Mesendoderm (in vitro differentiated cells): ENCODE measurements around the gene MRS2.
"Not testable (repeated sequence)": the region's sequence is repeated elsewhere in the genome, so short reads cannot be mapped to it uniquely, and the experiment has no call there.

Experiments used
- DNase-seq: peaks from one replicate; pipeline ENCODE4 v3.0.0; 2013
- H2AK5ac ChIP-seq: 2 replicates; pipeline ENCODE4 v1.6.1; 2013; ENCODE audit warnings: low read length, inconsistent platforms
- H2BK120ac ChIP-seq: 2 replicates; pipeline ENCODE4 v1.6.1; 2013; ENCODE audit warnings: low read depth, mild to moderate bottlenecking, low read length, moderate library complexity, mixed read lengths
- H2BK15ac ChIP-seq: replicated peaks from 2 replicates; pipeline ENCODE4 v1.6.1; 2013; ENCODE audit warnings: low read depth, mild to moderate bottlenecking, moderate library complexity
- H2BK5ac ChIP-seq: 2 replicates; pipeline ENCODE4 v1.6.1; 2013; ENCODE audit warnings: low read length, inconsistent platforms
- H3K18ac ChIP-seq: 2 replicates; pipeline ENCODE4 v1.6.1; 2013; ENCODE audit warnings: mild to moderate bottlenecking, low read length, mixed read lengths
- H3K23ac ChIP-seq: one replicate; pipeline ENCODE4 v1.6.1; 2013; ENCODE audit warnings: low read length
- H3K27ac ChIP-seq: 2 replicates; pipeline ENCODE4 v1.5.1; 2013; ENCODE audit warnings: low read depth, mild to moderate bottlenecking, inconsistent platforms, low read length, moderate library complexity
- H3K27me3 ChIP-seq: 2 replicates; pipeline ENCODE4 v1.6.1; 2013; ENCODE audit warnings: low read length, control low read depth, mild to moderate bottlenecking, inconsistent platforms; ENCODE audit not compliant: insufficient read depth, poor library complexity
- H3K36me3 ChIP-seq: 2 replicates; pipeline ENCODE4 v1.6.1; 2013; ENCODE audit warnings: low read length, inconsistent platforms; ENCODE audit not compliant: control insufficient read depth, insufficient read depth
- H3K4ac ChIP-seq: one replicate; pipeline ENCODE4 v1.6.1; 2013; ENCODE audit warnings: low read depth, mild to moderate bottlenecking, low read length, moderate library complexity
- H3K4me1 ChIP-seq: 2 replicates; pipeline ENCODE4 v1.6.1; 2013; ENCODE audit warnings: low read depth, low read length, inconsistent platforms; ENCODE audit not compliant: control insufficient read depth
- H3K4me2 ChIP-seq: 2 replicates; pipeline ENCODE4 v1.6.1; 2013; ENCODE audit warnings: low read length
- H3K4me3 ChIP-seq: 2 replicates; pipeline ENCODE4 v1.5.1; 2013; ENCODE audit warnings: mild to moderate bottlenecking, low read length
- H3K56ac ChIP-seq: one replicate; pipeline ENCODE4 v1.6.1; 2013; ENCODE audit warnings: low read length
- H3K79me1 ChIP-seq: 2 replicates; pipeline ENCODE4 v1.6.1; 2013; ENCODE audit warnings: low read length, inconsistent platforms
- H3K79me2 ChIP-seq: 2 replicates; pipeline ENCODE4 v1.6.1; 2013; ENCODE audit warnings: mild to moderate bottlenecking, low read length; ENCODE audit not compliant: control insufficient read depth, insufficient read depth
- H3K9ac ChIP-seq: 2 replicates; pipeline ENCODE4 v1.6.1; 2013; ENCODE audit warnings: low read length, inconsistent platforms
- H4K5ac ChIP-seq: one replicate; pipeline ENCODE4 v1.6.1; 2013; ENCODE audit warnings: low read length
- H4K8ac ChIP-seq: one replicate; pipeline ENCODE4 v1.6.1; 2013; ENCODE audit warnings: low read depth, mild to moderate bottlenecking, control low read depth, low read length, moderate library complexity
- WGBS: extraction: QIAGEN DNeasy Blood & Tissue Kit; methylation state at CpG from one replicate; pipeline ENCODE4 v1.1.7; 2013; ENCODE audit warnings: low lambda C conversion rate, missing lambda C conversion rate; ENCODE audit not compliant: insufficient coverage; ENCODE audit errors: extremely low coverage; 5-methylcytosine and 5-hydroxymethylcytosine counted together

Gene MRS2

GRCh38 chr6:24376871-24377270 is 25.9 kb upstream of the MRS2 start:
- Histone ChIP-seq H3K4me1 (no peaks in the 10 kb centered on the region), H3K4me3 (no peak overlapping the region), H4K5ac (no peak overlapping the region), H3K4me2 (no peak overlapping the region), H3K9ac (no peak overlapping the region), H4K8ac (no peak overlapping the region), H3K27me3 (no peaks in the 10 kb centered on the region), H2AK5ac (no peak overlapping the region), H3K23ac (no peak overlapping the region), H3K27ac (no peak overlapping the region), H3K79me2 (no peaks in the 10 kb centered on the region), H3K18ac (no peak overlapping the region), H2BK5ac (no peak overlapping the region), H3K79me1 (no peaks in the 10 kb centered on the region), H3K36me3 (no peaks in the 10 kb centered on the region), H3K56ac (no peak overlapping the region), H2BK15ac (no peak overlapping the region), H3K4ac (no peak overlapping the region), H2BK120ac (no peak overlapping the region)
- no CpG with 5 or more reads among the region's 4 CpGs for WGBS
- DNase-seq: no peak

- Histone ChIP-seq H3K27ac (no peak overlapping the region), H4K5ac (no peak overlapping the region), H2BK15ac (no peak overlapping the region), H3K9ac (no peak overlapping the region), H3K23ac (no peak overlapping the region), H3K79me1 (no peaks in the 10 kb centered on the region), H3K4me2 (no peak overlapping the region), H2AK5ac (no peak overlapping the region), H3K4me3 (no peak overlapping the region), H3K79me2 (no peaks in the 10 kb centered on the region), H3K27me3 (no peaks in the 10 kb centered on the region), H3K56ac (no peak overlapping the region), H3K36me3 (no peaks in the 10 kb centered on the region), H2BK5ac (no peak overlapping the region), H3K18ac (no peak overlapping the region), H3K4ac (no peak overlapping the region), H4K8ac (no peak overlapping the region), H2BK120ac (no peak overlapping the region), H3K4me1 (no peaks in the 10 kb centered on the region)
- no CpG with 5 or more reads among the region's 1 CpG for WGBS
- DNase-seq: no peak
Observed at GRCh38 chr6:24378473-24379097, 24.2 kb upstream of the MRS2 start.

GRCh38 chr6:24381476-24382219 is 21.1 kb upstream of the MRS2 start:
- Histone ChIP-seq H3K4ac (no peak overlapping the region), H3K23ac (no peak overlapping the region), H4K8ac (no peak overlapping the region), H3K18ac (no peak overlapping the region), H3K79me1 (no peaks in the 10 kb centered on the region), H3K79me2 (no peaks in the 10 kb centered on the region), H3K4me3 (no peak overlapping the region), H3K9ac (no peak overlapping the region), H2BK15ac (no peak overlapping the region), H3K27ac (no peak overlapping the region), H3K4me2 (no peak overlapping the region), H2BK5ac (no peak overlapping the region), H3K4me1 (no peaks in the 10 kb centered on the region), H4K5ac (no peak overlapping the region), H2AK5ac (no peak overlapping the region), H3K27me3 (no peaks in the 10 kb centered on the region), H3K56ac (no peak overlapping the region), H2BK120ac (no peak overlapping the region), H3K36me3 (no peaks in the 10 kb centered on the region)
- no peak for DNase-seq
- no CpG with 5 or more reads among the region's 4 CpGs for WGBS

GRCh38 chr6:24382220-24382540 is 20.6 kb upstream of the MRS2 start:
- Histone ChIP-seq H3K23ac (no peak overlapping the region), H2BK15ac (no peak overlapping the region), H3K36me3 (no peaks in the 10 kb centered on the region), H3K79me1 (no peaks in the 10 kb centered on the region), H3K4me3 (no peak overlapping the region), H3K27ac (no peak overlapping the region), H3K56ac (no peak overlapping the region), H3K79me2 (no peaks in the 10 kb centered on the region), H3K4me1 (no peaks in the 10 kb centered on the region), H2AK5ac (no peak overlapping the region), H3K27me3 (no peaks in the 10 kb centered on the region), H2BK5ac (no peak overlapping the region), H3K4ac (no peak overlapping the region), H3K18ac (no peak overlapping the region), H2BK120ac (no peak overlapping the region), H4K5ac (no peak overlapping the region), H3K4me2 (no peak overlapping the region), H3K9ac (no peak overlapping the region), H4K8ac (no peak overlapping the region)
- WGBS: no CpG with 5 or more reads among the region's 1 CpG
- no peak for DNase-seq

GRCh38 chr6:24382891-24383494 is 19.7 kb upstream of the MRS2 start:
- not testable (repeated sequence) for H2BK15ac ChIP-seq, H3K9ac ChIP-seq, H3K4ac ChIP-seq, H3K4me1 ChIP-seq, H3K79me2 ChIP-seq, H3K27me3 ChIP-seq, H3K56ac ChIP-seq, H2BK120ac ChIP-seq, H3K27ac ChIP-seq, H3K36me3 ChIP-seq, H3K18ac ChIP-seq, H4K8ac ChIP-seq, H4K5ac ChIP-seq, H2BK5ac ChIP-seq, H3K4me2 ChIP-seq, H2AK5ac ChIP-seq, H3K79me1 ChIP-seq, DNase-seq, H3K4me3 ChIP-seq, H3K23ac ChIP-seq
- no CpG with 5 or more reads among the region's 9 CpGs for WGBS
